Smooth muscle cell (in vitro differentiated cells): ENCODE results near the gene FOXP2. TPM values are rescaled to one million over a fixed set of nuclear protein-coding genes. Genes with fewer than 3 reads are reported as not detected.

Experiments used
- DNase-seq: peaks from one replicate; lab custom pipeline; 2025; ENCODE audit not compliant: unreplicated experiment; lab: John Stamatoyannopoulos, UW
- H2AFZ ChIP-seq: fragments of 200-600 bp; sonication (generic); 2 replicates; pipeline ENCODE4 v1.6.0; 2016; ENCODE audit warnings: antibody characterized with exemption, low read depth, mild to moderate bottlenecking
- H3F3A ChIP-seq: fragments of 200-600 bp; sonication (generic); 2 replicates; pipeline ENCODE4 v1.6.0; 2017; ENCODE audit warnings: antibody characterized with exemption, low read depth
- H3K27ac ChIP-seq: fragments of 200-600 bp; sonication (generic); 2 replicates; pipeline ENCODE4 v1.5.1; 2016; ENCODE audit warnings: low read depth, mild to moderate bottlenecking
- H3K27me3 ChIP-seq: fragments of 200-600 bp; sonication (generic); 2 replicates; pipeline ENCODE4 v1.6.1; 2016; ENCODE audit warnings: low read depth, mild to moderate bottlenecking
- H3K36me3 ChIP-seq: fragments of 200-600 bp; sonication (generic); 2 replicates; pipeline ENCODE4 v1.5.1; 2016; ENCODE audit warnings: low read depth
- H3K4me1 ChIP-seq: fragments of 200-600 bp; sonication (generic); 2 replicates; pipeline ENCODE4 v1.5.1; 2016; ENCODE audit warnings: low read depth
- H3K4me2 ChIP-seq: fragments of 200-600 bp; sonication (generic); 2 replicates; pipeline ENCODE4 v1.6.0; 2016; ENCODE audit warnings: mild to moderate bottlenecking
- H3K4me3 ChIP-seq: fragments of 200-600 bp; sonication (generic); 2 replicates; pipeline ENCODE4 v1.5.1; 2016; ENCODE audit warnings: mild to moderate bottlenecking
- H3K79me2 ChIP-seq: fragments of 200-600 bp; sonication (generic); 2 replicates; pipeline ENCODE4 v1.6.0; 2016; ENCODE audit warnings: low read depth, mild to moderate bottlenecking
- H3K9ac ChIP-seq: fragments of 200-600 bp; sonication (generic); 2 replicates; pipeline ENCODE4 v1.6.0; 2016; ENCODE audit warnings: low read depth
- H3K9me3 ChIP-seq: fragments of 200-600 bp; sonication (generic); replicated peaks from 2 replicates; pipeline ENCODE4 v1.5.1; 2016; ENCODE audit warnings: low read depth
- H4K20me1 ChIP-seq: fragments of 200-600 bp; sonication (generic); 2 replicates; pipeline ENCODE4 v1.6.0; 2016; ENCODE audit warnings: low read depth
- WGBS: methylation state at CpG from one replicate; pipeline ENCODE4 v1.1.7; 2016; ENCODE audit warnings: low lambda C conversion rate; 5-methylcytosine and 5-hydroxymethylcytosine counted together
- polyA plus RNA-seq: library from polyadenylated mRNA; unstranded; fragments of >200 nt; fragmentation: Nextera tagmentation; extraction: Ambion mirVana; gene quantifications from 2 replicates; pipeline ENCODE4 v1.2.1, GENCODE V29; 2016
- total RNA-seq: library from RNA; depleted of rRNA; stranded (reverse); fragments of >200 nt; gene quantifications from 2 replicates; pipeline ENCODE4 v1.2.3, GENCODE V29; 2014
- TF ChIP-seq, protein P1 (sequence below): fragments of 200-600 bp; sonication (generic); IDR thresholded peaks from 2 replicates; pipeline ENCODE4 v1.5.1; 2017; ENCODE audit warnings: borderline replicate concordance, mild to moderate bottlenecking, antibody characterized with exemption; ENCODE audit not compliant: insufficient read depth, poor library complexity, severe bottlenecking

FOXP2 gene
- total and polyA plus RNA-seq, 2 experiments from 2014 or later, result 0.86 to 1.1 TPM

DNA sequence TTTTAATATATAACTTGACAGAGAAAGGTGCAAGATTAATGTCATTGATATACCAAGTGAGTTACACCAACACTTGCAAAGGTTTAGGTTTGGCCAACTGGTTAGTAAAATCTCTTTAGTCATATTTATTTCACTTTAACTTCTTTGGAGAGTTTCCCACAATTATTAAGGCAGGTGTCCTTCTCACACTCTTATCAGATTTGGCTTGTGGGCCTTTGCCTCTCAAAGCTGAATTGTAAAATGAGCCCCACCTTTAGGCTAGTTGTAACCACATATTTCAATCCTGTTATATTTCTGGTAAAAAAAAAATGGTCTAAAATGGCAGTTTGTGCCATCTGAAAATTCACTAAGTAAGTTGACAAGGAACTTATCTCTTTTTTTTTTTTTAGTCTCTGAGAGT, 26.6 kb upstream of the FOXP2 start:
- H3K27ac ChIP-seq, result no peak overlapping the region
- H3K9ac ChIP-seq, result no peak overlapping the region
- H3K4me1 ChIP-seq, result no peaks in the 10 kb centered on the region
- no peaks in the 10 kb centered on the region for H3F3A ChIP-seq
- no peaks in the 10 kb centered on the region for H3K79me2 ChIP-seq
- no peaks in the 10 kb centered on the region for H3K27me3 ChIP-seq
- H3K4me2 ChIP-seq, result no peak overlapping the region
- no peaks in the 10 kb centered on the region for H3K36me3 ChIP-seq
- H2AFZ ChIP-seq, result no peak overlapping the region
- no peaks in the 10 kb centered on the region for H3K9me3 ChIP-seq
- TF ChIP-seq, protein P1, sequence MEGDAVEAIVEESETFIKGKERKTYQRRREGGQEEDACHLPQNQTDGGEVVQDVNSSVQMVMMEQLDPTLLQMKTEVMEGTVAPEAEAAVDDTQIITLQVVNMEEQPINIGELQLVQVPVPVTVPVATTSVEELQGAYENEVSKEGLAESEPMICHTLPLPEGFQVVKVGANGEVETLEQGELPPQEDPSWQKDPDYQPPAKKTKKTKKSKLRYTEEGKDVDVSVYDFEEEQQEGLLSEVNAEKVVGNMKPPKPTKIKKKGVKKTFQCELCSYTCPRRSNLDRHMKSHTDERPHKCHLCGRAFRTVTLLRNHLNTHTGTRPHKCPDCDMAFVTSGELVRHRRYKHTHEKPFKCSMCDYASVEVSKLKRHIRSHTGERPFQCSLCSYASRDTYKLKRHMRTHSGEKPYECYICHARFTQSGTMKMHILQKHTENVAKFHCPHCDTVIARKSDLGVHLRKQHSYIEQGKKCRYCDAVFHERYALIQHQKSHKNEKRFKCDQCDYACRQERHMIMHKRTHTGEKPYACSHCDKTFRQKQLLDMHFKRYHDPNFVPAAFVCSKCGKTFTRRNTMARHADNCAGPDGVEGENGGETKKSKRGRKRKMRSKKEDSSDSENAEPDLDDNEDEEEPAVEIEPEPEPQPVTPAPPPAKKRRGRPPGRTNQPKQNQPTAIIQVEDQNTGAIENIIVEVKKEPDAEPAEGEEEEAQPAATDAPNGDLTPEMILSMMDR, result no peak
- H3K4me3 ChIP-seq, result no peak overlapping the region
- H4K20me1 ChIP-seq, result no peaks in the 10 kb centered on the region
- DNase-seq, result no peak

DNA sequence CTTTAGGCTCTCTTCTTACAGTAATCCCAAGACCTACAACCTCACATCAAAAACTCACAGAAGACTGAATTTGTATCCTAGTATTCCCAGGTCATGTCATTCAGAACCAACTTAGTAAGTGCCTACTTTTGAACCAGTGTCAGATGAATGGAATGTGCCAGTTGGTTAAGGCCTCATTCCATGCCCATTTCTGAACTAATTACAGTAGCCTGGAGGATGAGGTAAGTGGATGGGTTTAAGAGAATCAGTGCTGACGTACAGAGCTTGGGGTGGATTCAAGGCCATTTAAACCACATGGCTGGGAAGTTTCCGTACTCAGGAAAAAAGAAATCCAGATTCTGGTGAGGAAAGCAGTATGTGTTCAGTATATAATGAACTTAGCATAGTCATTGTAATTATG, 21.9 kb upstream of the FOXP2 start:
- Histone ChIP-seq H3K4me1 (no peaks in the 10 kb centered on the region), H3K9me3 (no peaks in the 10 kb centered on the region), H3K36me3 (no peaks in the 10 kb centered on the region), H3K9ac (no peak overlapping the region), H3K27me3 (no peaks in the 10 kb centered on the region), H3F3A (no peaks in the 10 kb centered on the region), H3K79me2 (no peaks in the 10 kb centered on the region), H3K4me3 (no peak overlapping the region), H3K4me2 (no peak overlapping the region), H2AFZ (no peak overlapping the region), H4K20me1 (no peaks in the 10 kb centered on the region), H3K27ac (no peak overlapping the region)
- WGBS, result 70% methylated on average over 2 of the region's 2 CpGs
- DNase-seq, result no peak
- TF ChIP-seq, protein P1, result no peak

DNA sequence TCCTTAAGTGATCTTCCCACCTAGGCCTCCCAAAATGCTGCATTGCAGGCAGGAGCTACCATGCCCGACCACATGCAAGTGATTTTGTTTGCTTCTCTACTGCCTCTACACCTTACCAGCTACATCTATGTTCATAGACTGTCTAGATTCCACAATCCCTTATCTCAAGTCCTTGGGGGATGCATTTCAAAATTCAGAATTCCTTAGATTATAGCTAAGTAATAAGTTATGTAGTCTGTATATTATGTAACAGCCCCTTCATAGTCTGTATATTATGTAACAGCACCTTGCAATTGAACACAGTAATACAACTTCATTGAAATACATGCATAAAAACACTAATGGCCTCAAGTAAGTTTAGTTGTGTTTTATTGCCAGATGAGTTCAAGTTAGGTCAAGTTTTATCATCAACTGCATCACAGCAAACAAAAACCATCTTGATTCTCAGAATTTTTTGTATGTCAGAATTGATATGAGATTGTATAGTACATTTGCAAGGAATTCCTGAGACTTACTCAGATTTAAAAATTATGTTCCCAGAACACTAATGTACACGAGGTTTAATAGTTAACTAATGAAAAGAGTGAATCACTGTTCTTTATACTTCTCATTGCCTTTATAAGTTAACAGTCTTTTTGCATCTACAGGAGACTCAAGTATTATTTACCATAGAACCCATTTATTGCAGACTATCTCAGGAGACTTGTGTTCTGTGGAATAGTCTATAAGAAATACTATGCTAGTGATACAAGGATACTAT, 11.6 kb upstream of the FOXP2 start:
- Histone ChIP-seq H2AFZ (no peak overlapping the region), H3K27me3 (peaks cover 17% of the 10 kb centered on the region), H3K9ac (no peak overlapping the region), H3F3A (no peaks in the 10 kb centered on the region), H3K4me2 (no peak overlapping the region), H3K36me3 (no peaks in the 10 kb centered on the region), H3K4me1 (no peaks in the 10 kb centered on the region), H3K79me2 (no peaks in the 10 kb centered on the region), H3K4me3 (no peak overlapping the region), H4K20me1 (no peaks in the 10 kb centered on the region), H3K9me3 (no peaks in the 10 kb centered on the region), H3K27ac (no peak overlapping the region)
- 81% methylated on average over 2 of the region's 2 CpGs for WGBS
- TF ChIP-seq, protein P1, result no peak
- DNase-seq, result no peak

DNA sequence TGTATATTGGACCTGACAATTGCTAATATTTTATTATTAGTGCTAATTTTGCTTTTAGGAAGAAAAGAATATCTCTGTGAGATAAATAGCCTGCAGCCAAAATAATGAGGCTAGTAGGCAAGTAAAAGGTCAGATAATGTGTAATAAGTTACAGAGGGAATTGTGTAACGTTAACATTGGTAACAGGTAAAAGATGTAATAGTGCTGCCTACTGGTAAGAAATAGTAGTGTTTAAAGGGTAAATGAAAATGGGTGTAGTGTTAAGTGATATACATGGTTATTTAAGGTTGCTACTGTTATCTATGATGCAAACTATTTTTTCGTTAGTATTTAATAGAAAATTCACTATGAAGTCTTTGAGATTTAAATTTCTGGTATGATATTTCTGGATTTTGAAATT, 9.2 kb upstream of the FOXP2 start:
- no peak overlapping the region for H2AFZ ChIP-seq
- no peak overlapping the region for H3K27ac ChIP-seq
- TF ChIP-seq, protein P1, result peak; percentile 29
- no peaks in the 10 kb centered on the region for H3K4me1 ChIP-seq
- DNase-seq, result no peak
- no peak overlapping the region for H3K9ac ChIP-seq
- H3K9me3 ChIP-seq, result no peaks in the 10 kb centered on the region
- no peaks in the 10 kb centered on the region for H4K20me1 ChIP-seq
- no peaks in the 10 kb centered on the region for H3K79me2 ChIP-seq
- no peak overlapping the region for H3K4me3 ChIP-seq
- no peaks in the 10 kb centered on the region for H3K36me3 ChIP-seq
- H3K4me2 ChIP-seq, result no peak overlapping the region
- WGBS, result 2% methylated on average over 2 of the region's 2 CpGs
- H3K27me3 ChIP-seq, result peaks cover 17% of the 10 kb centered on the region
- no peaks in the 10 kb centered on the region for H3F3A ChIP-seq
